Adrenal gland (tissue), 12 donors: ENCODE results near the gene CLSTN1. TPM values are rescaled to one million over a fixed set of nuclear protein-coding genes. Genes with fewer than 3 reads are reported as not detected.

ENCODE experiments used
- DNase-seq, 7 donors: peaks; one replicate each; pipeline ENCODE4 v3.0.0-alpha.2; 2019 to 2020
- H3K27ac ChIP-seq, 5 donors: fragments of 200-600 bp; sonication (generic) in 4 of 5; 1 replicate in 3 of 5; 2 replicates in 2 of 5; pipeline versions ENCODE4 v1.5.1 to v1.8.0; 2016 to 2020; ENCODE audit warnings: mild to moderate bottlenecking in 1 of 5
- H3K27me3 ChIP-seq: fragments of 200-600 bp; 2 replicates; pipeline ENCODE4 v1.8.0; 2021
- H3K36me3 ChIP-seq, 2 donors: fragments of 200-600 bp; replicated peaks in 1 of 2; 1 replicate in 1 of 2; 2 replicates in 1 of 2; pipeline versions ENCODE4 v1.5.1 to v1.8.0; 2018 to 2022
- H3K4me1 ChIP-seq, 2 donors: fragments of 200-600 bp; replicated peaks in 1 of 2; 1 replicate in 1 of 2; 2 replicates in 1 of 2; pipeline versions ENCODE4 v1.5.1 to v1.8.0; 2018 to 2021
- H3K4me3 ChIP-seq, 4 donors: fragments of 200-600 bp; sonication (generic) in 3 of 4; one replicate each; pipeline ENCODE4 v1.5.1; 2016 to 2018
- H3K9me3 ChIP-seq, 3 donors: fragments of 200-600 bp; sonication (generic) in 1 of 3; replicated peaks in 1 of 3; 1 replicate in 2 of 3; 2 replicates in 1 of 3; pipeline versions ENCODE4 v1.5.1 to v1.8.0; 2016 to 2021
- CTCF ChIP-seq, 6 experiments: fragments of 450-650 bp in 4 of 6; fragments of 200-600 bp in 2 of 6; sonication (generic) in 1 of 6; IDR thresholded peaks; 1 replicate in 5 of 6; 2 replicates in 1 of 6; pipeline versions ENCODE4 v1.5.1 to v1.8.0; 2016 to 2021; ENCODE audit warnings: antibody characterized with exemption in 6 of 6, mild to moderate bottlenecking in 2 of 6, moderate library complexity in 1 of 6
- POLR2A ChIP-seq, 2 donors: fragments of 450-650 bp; IDR thresholded peaks; one replicate each; pipeline ENCODE4 v1.6.1; 2017; ENCODE audit warnings: antibody characterized with exemption in 2 of 2, mild to moderate bottlenecking in 2 of 2, moderate library complexity in 1 of 2
- WGBS, 4 donors: extraction: QIAGEN DNeasy Blood & Tissue Kit in 2 of 4; methylation state at CpG; one replicate each; pipeline versions ENCODE4 v1.1.5 to v1.1.7; 2013 to 2017; 5-methylcytosine and 5-hydroxymethylcytosine counted together
- intact Hi-C, 2 donors: fragments of 100-400 bp; cut with DNase I; formaldehyde crosslinking; loops; one replicate each; pipeline versions ENCODE4 v1.14.1 to v1.15.0; 2022 to 2023
- polyA plus RNA-seq, 3 donors: library from polyadenylated mRNA; stranded (reverse); fragments of 200-250 nt in 2 of 3; fragments of 350-450 nt in 1 of 3; fragmentation: Illumina TruSeq in 1 of 3; extraction: RNeasy Lipid Tissue Mini Kit (QIAGEN cat#74804) in 1 of 3; gene quantifications; one replicate each; pipeline ENCODE4 v1.2.3, GENCODE V29; 2013 to 2014
- total RNA-seq, 9 donors: library from RNA; depleted of rRNA in 4 of 9; stranded (reverse); fragments of >200 nt in 4 of 9; fragments of 120-200 nt in 1 of 9; fragmentation: NEBNext Ultra II Directional in 1 of 9; extraction: Animal tissue kit (Norgen Biotek cat#: 25700) in 1 of 9; gene quantifications; one replicate each; pipeline versions ENCODE4 v1.1.0 to v1.2.4, GENCODE V29; 2013 to 2023
- donor health status: healthy with polysubstance abuse.
- donor health status: Bipolar disorder and iron deficiency.
- donor health status: DM: yes; HTN: yes; CAD: no.
- donor health status: DM: no; HTN: no; CAD: no.
- donor health status: DM: no; HTN: no; CAD: no.
- donor health status: DM: yes; HTN: yes; CAD: no.

The CLSTN1 gene
- total and polyA plus RNA-seq, 12 donors: 48.8 to 106 (median 77.9) TPM

- H3K4me1 ChIP-seq: no peaks in the 10 kb centered on the region
- WGBS, 4 donors: 67 to 96% (median 93%) methylated on average over 1 to 6 of the region's 6 CpGs
- intact Hi-C loops: no loop called here
- H3K27me3 ChIP-seq: no peaks in the 10 kb centered on the region
- H3K27ac ChIP-seq: no peak overlapping the region
- TF ChIP-seq CTCF (IDR thresholded peaks at IDR 0.05) (no peak), POLR2A (IDR thresholded peaks at IDR 0.05) (no peak)
- no peaks in the 10 kb centered on the region for H3K9me3 ChIP-seq
- no peaks in the 10 kb centered on the region for H3K36me3 ChIP-seq
- no peak overlapping the region for H3K4me3 ChIP-seq
- no peak for DNase-seq
Measured at GRCh38 chr1:9680828-9681227, 142.9 kb downstream of the CLSTN1 start.

- no peaks in the 10 kb centered on the region for H3K9me3 ChIP-seq
- no peak overlapping the region for H3K4me3 ChIP-seq
- intact Hi-C loops: no loop called here
- 93 to 100% (median 99%) methylated on average over 2 of the region's 2 CpGs for WGBS, 4 donors
- no peaks in the 10 kb centered on the region for H3K27me3 ChIP-seq
- no peaks in the 10 kb centered on the region for H3K36me3 ChIP-seq
- no peak for DNase-seq
- H3K4me1 ChIP-seq: no peaks in the 10 kb centered on the region
- TF ChIP-seq POLR2A (IDR thresholded peaks at IDR 0.05) (no peak), CTCF (IDR thresholded peaks at IDR 0.05) (no peak)
- no peak overlapping the region for H3K27ac ChIP-seq
Measured at GRCh38 chr1:9680091-9680490, 143.7 kb downstream of the CLSTN1 start.

Other genes with a start within 250 kb of the CLSTN1 start
- gene TMEM201, start 235.1 kb downstream of the CLSTN1 start, total RNA-seq: 10 to 100 TPM in 5 of 9 donors, 1 to 10 TPM in 4; 3.1 to 12.6 (median 10.1) TPM
- 10 to 100 TPM in 1 of 3 donors, 1 to 10 TPM in 2; 2.1 to 11.2 (median 6.5) TPM for gene TMEM201, start 235.1 kb downstream of the CLSTN1 start, polyA plus RNA-seq
- 10 to 100 TPM in 4 of 9 donors, 1 to 10 TPM in 5; 1.3 to 16.4 (median 9.6) TPM for gene PIK3CD, start 172.2 kb downstream of the CLSTN1 start, total RNA-seq
- 1 to 10 TPM; 1.8 to 9.3 (median 2.9) TPM for gene PIK3CD, start 172.2 kb downstream of the CLSTN1 start, polyA plus RNA-seq
- gene CTNNBIP1, start 86.3 kb upstream of the CLSTN1 start, total RNA-seq: 10 to 100 TPM; 12.5 to 26.9 (median 19.7) TPM
- 10 to 100 TPM in 1 of 3 donors, 1 to 10 TPM in 2; 6.8 to 12.0 (median 8.0) TPM for gene CTNNBIP1, start 86.3 kb upstream of the CLSTN1 start, polyA plus RNA-seq
- 10 to 100 TPM; 22.3 to 40.3 (median 30.6) TPM for gene LZIC, start 119.4 kb upstream of the CLSTN1 start, total RNA-seq
- 10 to 100 TPM in 2 of 3 donors, 1 to 10 TPM in 1; 6.5 to 42.9 (median 13.3) TPM for gene LZIC, start 119.4 kb upstream of the CLSTN1 start, polyA plus RNA-seq
- gene NMNAT1, start 119.5 kb upstream of the CLSTN1 start, total RNA-seq: 10 to 100 TPM in 7 of 9 donors, 1 to 10 TPM in 2; 7.5 to 27.1 (median 13.3) TPM
- 10 to 100 TPM in 1 of 3 donors, 1 to 10 TPM in 2; 5.6 to 19.7 (median 8.1) TPM for gene NMNAT1, start 119.5 kb upstream of the CLSTN1 start, polyA plus RNA-seq
- 10 to 100 TPM in 5 of 9 donors, 1 to 10 TPM in 4; 1.4 to 25.0 (median 11.5) TPM for gene RBP7, start 173.3 kb upstream of the CLSTN1 start, total RNA-seq
- 10 to 100 TPM; 12.0 to 52.6 (median 19.4) TPM for gene RBP7, start 173.3 kb upstream of the CLSTN1 start, polyA plus RNA-seq
- gene UBE4B, start 209.0 kb upstream of the CLSTN1 start, total RNA-seq: 10 to 100 TPM; 34.5 to 87.1 (median 61.7) TPM
- gene UBE4B, start 209.0 kb upstream of the CLSTN1 start, polyA plus RNA-seq: 10 to 100 TPM; 18.7 to 33.6 (median 19.0) TPM